Left lung (tissue), 10 donors: Measurements from ENCODE around the gene TK1. TPM values are rescaled to one million over a fixed set of nuclear protein-coding genes. Genes with fewer than 3 reads are reported as not detected.

Experiments used
- ATAC-seq: fragments of 200-7000 bp; cut with Tn5 transposase; one replicate; pipeline ENCODE4 v1.9.1; 2020; ENCODE audit warnings: moderate library complexity
- DNase-seq, 4 donors: peaks; one replicate each; pipeline ENCODE4 v3.0.0-alpha.2; 2013 to 2020
- H3K27ac ChIP-seq, 2 donors: fragments of 200-600 bp; sonication (generic) in 1 of 2; one replicate each; pipeline versions ENCODE4 v1.5.0 to v1.8.0; 2020 to 2021
- H3K27me3 ChIP-seq, 2 donors: fragments of 200-600 bp; sonication (generic) in 1 of 2; one replicate each; pipeline versions ENCODE4 v1.5.0 to v1.8.0; 2020 to 2021
- H3K36me3 ChIP-seq, 2 donors: fragments of 200-600 bp; sonication (generic) in 1 of 2; one replicate each; pipeline versions ENCODE4 v1.5.0 to v1.8.0; 2020 to 2021
- H3K4me1 ChIP-seq, 2 donors: fragments of 200-600 bp; one replicate each; pipeline ENCODE4 v1.8.0; 2021
- H3K4me3 ChIP-seq, 2 donors: fragments of 200-600 bp; sonication (generic) in 1 of 2; one replicate each; pipeline versions ENCODE4 v1.5.0 to v1.8.0; 2020 to 2021; ENCODE audit warnings: mild to moderate bottlenecking in 1 of 2
- H3K9me3 ChIP-seq, 2 donors: fragments of 200-600 bp; sonication (generic) in 1 of 2; one replicate each; pipeline versions ENCODE4 v1.5.0 to v1.8.0; 2020 to 2021
- intact Hi-C, 2 donors: fragments of 100-400 bp; cut with DNase I; formaldehyde crosslinking; loops; one replicate each; pipeline versions ENCODE4 v1.11.2 to v1.14.2; 2022
- polyA plus RNA-seq, 6 donors: library from polyadenylated mRNA; unstranded; fragments of 120-200 nt; gene quantifications; one replicate each; pipeline ENCODE4 v1.2.1, GENCODE V29; 2013; ENCODE audit not compliant: insufficient read length in 6 of 6
- total RNA-seq, 2 donors: library from RNA; stranded (reverse); fragmentation: NEBNext Ultra II Directional; extraction: Animal tissue kit (Norgen Biotek cat#: 25700); gene quantifications; one replicate each; pipeline ENCODE4 v1.2.1, GENCODE V29; 2021
- TF ChIP-seq, protein P1 (sequence below), 2 donors: fragments of 200-600 bp; sonication (generic) in 1 of 2; IDR thresholded peaks; one replicate each; pipeline versions ENCODE4 v1.5.0 to v1.8.0; 2021; ENCODE audit warnings: antibody characterized with exemption in 2 of 2
- donor health status: DM: no; HTN: yes; CAD: no.
- donor health status: DM: no; HTN: no; CAD: no.

TK1 gene
- total and polyA plus RNA-seq, 8 donors = 22.5 to 54.9 (median 28.2) TPM

DNA sequence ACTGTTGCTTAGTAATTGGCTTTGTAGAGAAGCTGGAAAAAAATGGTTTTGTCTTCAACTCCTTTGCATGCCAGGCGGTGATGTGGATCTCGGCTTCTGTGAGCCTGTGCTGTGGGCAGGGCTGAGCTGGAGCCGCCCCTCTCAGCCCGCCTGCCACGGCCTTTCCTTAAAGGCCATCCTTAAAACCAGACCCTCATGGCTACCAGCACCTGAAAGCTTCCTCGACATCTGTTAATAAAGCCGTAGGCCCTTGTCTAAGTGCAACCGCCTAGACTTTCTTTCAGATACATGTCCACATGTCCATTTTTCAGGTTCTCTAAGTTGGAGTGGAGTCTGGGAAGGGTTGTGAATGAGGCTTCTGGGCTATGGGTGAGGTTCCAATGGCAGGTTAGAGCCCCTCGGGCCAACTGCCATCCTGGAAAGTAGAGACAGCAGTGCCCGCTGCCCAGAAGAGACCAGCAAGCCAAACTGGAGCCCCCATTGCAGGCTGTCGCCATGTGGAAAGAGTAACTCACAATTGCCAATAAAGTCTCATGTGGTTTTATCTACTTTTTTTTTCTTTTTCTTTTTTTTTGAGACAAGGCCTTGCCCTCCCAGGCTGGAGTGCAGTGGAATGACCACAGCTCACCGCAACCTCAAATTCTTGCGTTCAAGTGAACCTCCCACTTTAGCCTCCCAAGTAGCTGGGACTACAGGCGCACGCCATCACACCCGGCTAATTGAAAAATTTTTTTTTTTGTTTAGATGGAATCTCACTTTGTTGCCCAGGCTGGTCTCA lies 38.4 kb upstream of the TK1 start:
- H3K9me3 ChIP-seq = no peaks in the 10 kb centered on the region
- no peak overlapping the region for H3K4me3 ChIP-seq
- ATAC-seq (no peak), DNase-seq (no peak)
- H3K27me3 ChIP-seq = peaks cover 0 to 32% of the 10 kb centered on the region in 2 donors
- peak overlapping the region in 1 of 2 donors; percentile 56 for H3K27ac ChIP-seq
- TF ChIP-seq, protein P1, sequence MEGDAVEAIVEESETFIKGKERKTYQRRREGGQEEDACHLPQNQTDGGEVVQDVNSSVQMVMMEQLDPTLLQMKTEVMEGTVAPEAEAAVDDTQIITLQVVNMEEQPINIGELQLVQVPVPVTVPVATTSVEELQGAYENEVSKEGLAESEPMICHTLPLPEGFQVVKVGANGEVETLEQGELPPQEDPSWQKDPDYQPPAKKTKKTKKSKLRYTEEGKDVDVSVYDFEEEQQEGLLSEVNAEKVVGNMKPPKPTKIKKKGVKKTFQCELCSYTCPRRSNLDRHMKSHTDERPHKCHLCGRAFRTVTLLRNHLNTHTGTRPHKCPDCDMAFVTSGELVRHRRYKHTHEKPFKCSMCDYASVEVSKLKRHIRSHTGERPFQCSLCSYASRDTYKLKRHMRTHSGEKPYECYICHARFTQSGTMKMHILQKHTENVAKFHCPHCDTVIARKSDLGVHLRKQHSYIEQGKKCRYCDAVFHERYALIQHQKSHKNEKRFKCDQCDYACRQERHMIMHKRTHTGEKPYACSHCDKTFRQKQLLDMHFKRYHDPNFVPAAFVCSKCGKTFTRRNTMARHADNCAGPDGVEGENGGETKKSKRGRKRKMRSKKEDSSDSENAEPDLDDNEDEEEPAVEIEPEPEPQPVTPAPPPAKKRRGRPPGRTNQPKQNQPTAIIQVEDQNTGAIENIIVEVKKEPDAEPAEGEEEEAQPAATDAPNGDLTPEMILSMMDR (IDR thresholded peaks at IDR 0.05) = no peak
- intact Hi-C loops = no loop called here
- H3K36me3 ChIP-seq = peaks cover 0 to 13% of the 10 kb centered on the region in 2 donors
- H3K4me1 ChIP-seq = peaks cover 0 to 12% of the 10 kb centered on the region in 2 donors

DNA sequence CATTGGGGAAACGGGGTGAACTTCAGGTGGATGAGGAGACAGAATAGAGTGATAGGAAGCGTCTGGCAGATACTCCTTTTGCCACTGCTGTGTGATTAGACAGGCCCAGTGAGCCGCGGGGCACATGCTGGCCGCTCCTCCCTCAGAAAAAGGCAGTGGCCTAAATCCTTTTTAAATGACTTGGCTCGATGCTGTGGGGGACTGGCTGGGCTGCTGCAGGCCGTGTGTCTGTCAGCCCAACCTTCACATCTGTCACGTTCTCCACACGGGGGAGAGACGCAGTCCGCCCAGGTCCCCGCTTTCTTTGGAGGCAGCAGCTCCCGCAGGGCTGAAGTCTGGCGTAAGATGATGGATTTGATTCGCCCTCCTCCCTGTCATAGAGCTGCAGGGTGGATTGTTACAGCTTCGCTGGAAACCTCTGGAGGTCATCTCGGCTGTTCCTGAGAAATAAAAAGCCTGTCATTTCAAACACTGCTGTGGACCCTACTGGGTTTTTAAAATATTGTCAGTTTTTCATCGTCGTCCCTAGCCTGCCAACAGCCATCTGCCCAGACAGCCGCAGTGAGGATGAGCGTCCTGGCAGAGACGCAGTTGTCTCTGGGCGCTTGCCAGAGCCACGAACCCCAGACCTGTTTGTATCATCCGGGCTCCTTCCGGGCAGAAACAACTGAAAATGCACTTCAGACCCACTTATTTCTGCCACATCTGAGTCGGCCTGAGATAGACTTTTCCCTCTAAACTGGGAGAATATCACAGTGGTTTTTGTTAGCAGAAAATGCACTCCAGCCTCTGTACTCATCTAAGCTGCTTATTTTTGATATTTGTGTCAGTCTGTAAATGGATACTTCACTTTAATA lies 37.6 kb upstream of the TK1 start:
- Histone ChIP-seq H3K27me3 (peaks cover 0 to 23% of the 10 kb centered on the region in 2 donors), H3K4me1 (peaks cover 0 to 12% of the 10 kb centered on the region in 2 donors), H3K4me3 (no peak overlapping the region), H3K9me3 (no peaks in the 10 kb centered on the region), H3K36me3 (peaks cover 0 to 17% of the 10 kb centered on the region in 2 donors), H3K27ac (peak overlapping the region; percentile 56 to 65)
- ATAC-seq (no peak), DNase-seq (no peak)
- TF ChIP-seq, protein P1 (IDR thresholded peaks at IDR 0.05) = no peak
- intact Hi-C loops = no loop called here

DNA sequence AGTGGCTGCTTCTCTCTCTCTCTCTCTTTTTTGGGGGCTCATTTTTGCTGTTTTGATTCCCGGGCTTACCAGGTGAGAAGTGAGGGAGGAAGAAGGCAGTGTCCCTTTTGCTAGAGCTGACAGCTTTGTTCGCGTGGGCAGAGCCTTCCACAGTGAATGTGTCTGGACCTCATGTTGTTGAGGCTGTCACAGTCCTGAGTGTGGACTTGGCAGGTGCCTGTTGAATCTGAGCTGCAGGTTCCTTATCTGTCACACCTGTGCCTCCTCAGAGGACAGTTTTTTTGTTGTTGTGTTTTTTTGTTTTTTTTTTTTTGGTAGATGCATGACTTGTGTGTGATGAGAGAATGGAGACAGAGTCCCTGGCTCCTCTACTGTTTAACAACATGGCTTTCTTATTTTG lies 36.9 kb upstream of the TK1 start:
- DNase-seq = no peak
- Histone ChIP-seq H3K36me3 (peaks cover 0 to 19% of the 10 kb centered on the region in 2 donors), H3K27ac (peak overlapping the region; percentile 56 to 65), H3K4me1 (peaks cover 0 to 12% of the 10 kb centered on the region in 2 donors), H3K4me3 (no peak overlapping the region), H3K9me3 (no peaks in the 10 kb centered on the region), H3K27me3 (peaks cover 0 to 19% of the 10 kb centered on the region in 2 donors)
- no peak for ATAC-seq
- intact Hi-C loops = no loop called here
- TF ChIP-seq, protein P1 (IDR thresholded peaks at IDR 0.05) = no peak

DNA sequence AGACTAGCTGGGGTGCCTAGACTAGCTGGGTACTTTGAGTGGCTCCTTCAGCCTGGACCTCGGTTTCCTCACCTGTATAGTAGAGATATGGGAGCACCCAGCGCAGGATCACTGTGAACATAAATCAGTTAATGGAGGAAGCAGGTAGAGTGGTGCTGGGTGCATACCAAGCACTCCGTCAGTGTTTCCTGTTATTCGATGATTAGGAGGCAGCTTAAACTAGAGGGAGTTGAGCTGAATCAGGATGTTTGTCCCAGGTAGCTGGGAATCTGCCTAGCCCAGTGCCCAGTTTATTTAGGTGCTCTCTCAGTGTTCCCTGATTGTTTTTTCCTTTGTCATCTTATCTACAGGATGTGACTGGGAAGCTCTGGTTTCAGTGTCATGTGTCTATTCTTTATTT lies 36.2 kb upstream of the TK1 start:
- ATAC-seq (no peak), DNase-seq (no peak)
- Histone ChIP-seq H3K9me3 (no peaks in the 10 kb centered on the region), H3K27me3 (peaks cover 0 to 12% of the 10 kb centered on the region in 2 donors), H3K4me1 (peaks cover 0 to 12% of the 10 kb centered on the region in 2 donors), H3K4me3 (no peak overlapping the region), H3K36me3 (peaks cover 0 to 19% of the 10 kb centered on the region in 2 donors), H3K27ac (peak overlapping the region; percentile 16 to 56)
- TF ChIP-seq, protein P1 (IDR thresholded peaks at IDR 0.05) = no peak
- intact Hi-C loops = no loop called here
